ENCODE results near the gene HBG2. TPM values are rescaled to one million over a fixed set of nuclear protein-coding genes. Genes with fewer than 3 reads are reported as not detected.

HBG2 gene
- total and polyA plus RNA-seq, 2 donors from 2014 or later = not detected

Other genes starting within 250 kb of the HBG2 start
- not detected for gene OR52J3, start 208.3 kb downstream of the HBG2 start, total RNA-seq
- not detected for gene OR52J3, start 208.3 kb downstream of the HBG2 start, polyA plus RNA-seq (ENCODE audit: insufficient read depth, low read depth, low replicate concordance)
- not detected for gene OR52E2, start 195.2 kb downstream of the HBG2 start, total RNA-seq
- gene OR52E2, start 195.2 kb downstream of the HBG2 start, polyA plus RNA-seq (ENCODE audit: insufficient read depth, low read depth, low replicate concordance) = not detected
- gene OR52E1, start 185.2 kb downstream of the HBG2 start, total RNA-seq = not detected
- not detected for gene OR52E1, start 185.2 kb downstream of the HBG2 start, polyA plus RNA-seq (ENCODE audit: insufficient read depth, low read depth, low replicate concordance)
- gene OR52A5, start 116.4 kb downstream of the HBG2 start, total RNA-seq = not detected
- not detected for gene OR52A5, start 116.4 kb downstream of the HBG2 start, polyA plus RNA-seq (ENCODE audit: insufficient read depth, low read depth, low replicate concordance)
- gene OR52A1, start 100.0 kb downstream of the HBG2 start, total RNA-seq = not detected
- gene OR52A1, start 100.0 kb downstream of the HBG2 start, polyA plus RNA-seq (ENCODE audit: insufficient read depth, low read depth, low replicate concordance) = not detected
- gene OR51V1, start 54.1 kb downstream of the HBG2 start, total RNA-seq = not detected
- not detected for gene OR51V1, start 54.1 kb downstream of the HBG2 start, polyA plus RNA-seq (ENCODE audit: insufficient read depth, low read depth, low replicate concordance)
- gene HBB, start 27.7 kb downstream of the HBG2 start, total RNA-seq = 59.9 TPM
- gene HBB, start 27.7 kb downstream of the HBG2 start, polyA plus RNA-seq (ENCODE audit: insufficient read depth, low read depth, low replicate concordance) = 10.9 TPM
- 1.3 TPM for gene HBD, start 20.3 kb downstream of the HBG2 start, total RNA-seq
- gene HBD, start 20.3 kb downstream of the HBG2 start, polyA plus RNA-seq (ENCODE audit: insufficient read depth, low read depth, low replicate concordance) = 5.6 TPM
- gene HBG1, start 4.9 kb downstream of the HBG2 start, total RNA-seq = not detected
- not detected for gene HBG1, start 4.9 kb downstream of the HBG2 start, polyA plus RNA-seq (ENCODE audit: insufficient read depth, low read depth, low replicate concordance)
- gene HBE1, start 15.2 kb upstream of the HBG2 start, total RNA-seq = not detected
- gene HBE1, start 15.2 kb upstream of the HBG2 start, polyA plus RNA-seq (ENCODE audit: insufficient read depth, low read depth, low replicate concordance) = not detected
- gene OR51B4, start 47.2 kb upstream of the HBG2 start, total RNA-seq = not detected
- gene OR51B4, start 47.2 kb upstream of the HBG2 start, polyA plus RNA-seq (ENCODE audit: insufficient read depth, low read depth, low replicate concordance) = not detected
- not detected for gene OR51B2, start 69.5 kb upstream of the HBG2 start, total RNA-seq
- gene OR51B2, start 69.5 kb upstream of the HBG2 start, polyA plus RNA-seq (ENCODE audit: insufficient read depth, low read depth, low replicate concordance) = not detected
- gene OR51B5, start 88.7 kb upstream of the HBG2 start, total RNA-seq = not detected
- not detected for gene OR51B5, start 88.7 kb upstream of the HBG2 start, polyA plus RNA-seq (ENCODE audit: insufficient read depth, low read depth, low replicate concordance)
- gene OR51B6, start 96.7 kb upstream of the HBG2 start, total RNA-seq = not detected
- gene OR51B6, start 96.7 kb upstream of the HBG2 start, polyA plus RNA-seq (ENCODE audit: insufficient read depth, low read depth, low replicate concordance) = not detected
- not detected for gene OR51M1, start 129.0 kb upstream of the HBG2 start, total RNA-seq
- not detected for gene OR51M1, start 129.0 kb upstream of the HBG2 start, polyA plus RNA-seq (ENCODE audit: insufficient read depth, low read depth, low replicate concordance)
- gene OR51Q1, start 167.3 kb upstream of the HBG2 start, total RNA-seq = not detected
- gene OR51Q1, start 167.3 kb upstream of the HBG2 start, polyA plus RNA-seq (ENCODE audit: insufficient read depth, low read depth, low replicate concordance) = not detected
- gene OR51I1, start 186.7 kb upstream of the HBG2 start, total RNA-seq = 0.35 TPM
- gene OR51I1, start 186.7 kb upstream of the HBG2 start, polyA plus RNA-seq (ENCODE audit: insufficient read depth, low read depth, low replicate concordance) = not detected
- not detected for gene OR51I2, start 194.5 kb upstream of the HBG2 start, total RNA-seq
- gene OR51I2, start 194.5 kb upstream of the HBG2 start, polyA plus RNA-seq (ENCODE audit: insufficient read depth, low read depth, low replicate concordance) = not detected
- not detected for gene OR52D1, start 233.9 kb upstream of the HBG2 start, total RNA-seq
- not detected for gene OR52D1, start 233.9 kb upstream of the HBG2 start, polyA plus RNA-seq (ENCODE audit: insufficient read depth, low read depth, low replicate concordance)